PC-3 (cell line): Measurements from ENCODE around the gene JADE1.

Experiments
- CTCF ChIP-seq: fragments of 300-600 bp; sonication (generic); conservative IDR thresholded peaks from 2 replicates; pipeline ENCODE4 v1.5.1; 2017; ENCODE audit warnings: antibody characterized with exemption, low read depth, mild to moderate bottlenecking, low read length
- EZH2phosphoT487 ChIP-seq: fragments of 300-600 bp; sonication (generic); IDR thresholded peaks from 2 replicates; pipeline ENCODE4 v1.6.1; 2018; ENCODE audit warnings: mild to moderate bottlenecking, antibody characterized with exemption, low read length, borderline replicate concordance

- TF ChIP-seq EZH2phosphoT487 (no peak), CTCF (no peak)
Observed at GRCh38 chr4:128811571-128812441, 2.3 kb downstream of the JADE1 start.
